HepG2 (cell line): ENCODE measurements around the gene ZBTB22. TPM values are rescaled to one million over a fixed set of nuclear protein-coding genes. Genes with fewer than 3 reads are reported as not detected.

Experiments
- AHR ChIP-seq: IDR thresholded peaks from 2 replicates; pipeline ENCODE4 v1.6.1; 2018; ENCODE audit warnings: missing genetic modification reagents, missing compliant biosample characterization
- ATF4 ChIP-seq, 2 experiments: fragments of 450-650 bp in 1 of 2; sonication (generic) in 1 of 2; formaldehyde crosslinking; IDR thresholded peaks; 2 replicates each; pipeline versions ENCODE4 v1.5.0 to v1.8.0; 2020 to 2022; ENCODE audit warnings: mild to moderate bottlenecking in 1 of 2, missing genetic modification reagents in 1 of 2
- CAMTA2 ChIP-seq: sonication (generic); formaldehyde crosslinking; IDR thresholded peaks from 2 replicates; pipeline ENCODE4 v1.4.0; 2020; ENCODE audit warnings: mild to moderate bottlenecking, missing genetic modification reagents, borderline replicate concordance
- DDIT3 ChIP-seq: sonication (generic); formaldehyde crosslinking; IDR thresholded peaks from 2 replicates; pipeline ENCODE4 v1.4.0; 2020; ENCODE audit warnings: mild to moderate bottlenecking, missing genetic modification reagents
- EHMT2 ChIP-seq: fragments of 200-600 bp; sonication (generic); IDR thresholded peaks from 2 replicates; pipeline ENCODE4 v1.7.0; 2017; ENCODE audit warnings: antibody characterized with exemption, low read depth, low read length, borderline replicate concordance
- ELF4 ChIP-seq: sonication (generic); formaldehyde crosslinking; IDR thresholded peaks from 2 replicates; pipeline ENCODE4 v1.5.0; 2020; ENCODE audit warnings: missing genetic modification reagents, mild to moderate bottlenecking, moderate library complexity, borderline replicate concordance
- FOSL1 ChIP-seq: sonication (generic); formaldehyde crosslinking; IDR thresholded peaks from 2 replicates; pipeline ENCODE4 v1.9.0; 2021; ENCODE audit warnings: missing genetic modification reagents, borderline replicate concordance
- MAFG ChIP-seq: sonication (generic); formaldehyde crosslinking; IDR thresholded peaks from 2 replicates; pipeline ENCODE4 v1.5.1; 2020; ENCODE audit warnings: mild to moderate bottlenecking, missing genetic modification reagents
- MTF1 ChIP-seq: sonication (generic); formaldehyde crosslinking; IDR thresholded peaks from 2 replicates; pipeline ENCODE4 v1.5.0; 2020; ENCODE audit warnings: missing genetic modification reagents
- NCOA1 ChIP-seq: sonication (generic); formaldehyde crosslinking; IDR thresholded peaks from 2 replicates; pipeline ENCODE4 v1.9.0; 2021; ENCODE audit warnings: missing genetic modification reagents
- PRMT3 ChIP-seq: sonication (generic); formaldehyde crosslinking; IDR thresholded peaks from 2 replicates; pipeline ENCODE4 v1.8.1; 2022; ENCODE audit warnings: low read depth, mild to moderate bottlenecking, moderate library complexity, missing genetic modification reagents, borderline replicate concordance
- RFXANK ChIP-seq: IDR thresholded peaks from 2 replicates; pipeline ENCODE4 v1.6.1; 2016
- ZFP36L1 ChIP-seq: sonication (generic); formaldehyde crosslinking; IDR thresholded peaks from 2 replicates; pipeline ENCODE4 v1.8.0; 2022; ENCODE audit warnings: mild to moderate bottlenecking, missing genetic modification reagents, moderate library complexity
- ZNF253 ChIP-seq: sonication (generic); formaldehyde crosslinking; IDR thresholded peaks from 2 replicates; pipeline ENCODE4 v1.8.0; 2022; ENCODE audit warnings: mild to moderate bottlenecking, missing genetic modification reagents, borderline replicate concordance
- ZNF260 ChIP-seq: sonication (generic); formaldehyde crosslinking; IDR thresholded peaks from 2 replicates; pipeline ENCODE4 v1.4.0; 2020; ENCODE audit warnings: missing genetic modification reagents, low read depth, mild to moderate bottlenecking, borderline replicate concordance
- ZNF788 ChIP-seq: sonication (generic); formaldehyde crosslinking; IDR thresholded peaks from 2 replicates; pipeline ENCODE4 v1.5.0; 2020; ENCODE audit warnings: mild to moderate bottlenecking, missing genetic modification reagents, borderline replicate concordance
- polyA plus RNA-seq, 8 experiments: library from polyadenylated mRNA; depleted of rRNA in 3 of 8; stranded (reverse) in 7 of 8; unstranded in 1 of 8; fragments of >200 nt; fragmentation: Illumina TruSeq in 4 of 8; extraction: Trizol in 4 of 8; gene quantifications; 2 replicates each; pipeline versions ENCODE4 v1.2.1 to v1.2.3, GENCODE V29; 2011 to 2016; ENCODE audit warnings: low read depth in 4 of 8, missing spikeins in 1 of 8, mixed read lengths in 1 of 8; ENCODE audit not compliant: insufficient read depth in 1 of 8
- total RNA-seq, 5 experiments: library from RNA; depleted of rRNA; stranded (reverse); fragments of >200 nt; fragmentation: Illumina TruSeq; extraction: Trizol; gene quantifications; 2 replicates each; pipeline ENCODE4 v1.2.3, GENCODE V29; 2016; ENCODE audit warnings: low read depth in 1 of 5
- TF ChIP-seq, protein P1 (sequence below): sonication (generic); formaldehyde crosslinking; IDR thresholded peaks from 2 replicates; pipeline ENCODE4 v1.9.0; 2021; ENCODE audit warnings: missing genetic modification reagents, mild to moderate bottlenecking, borderline replicate concordance
- TF ChIP-seq, protein P2 (sequence below): sonication (generic); formaldehyde crosslinking; IDR thresholded peaks from 2 replicates; pipeline ENCODE4 v1.4.0; 2020; ENCODE audit warnings: mild to moderate bottlenecking, missing genetic modification reagents

Gene ZBTB22
- total and polyA plus RNA-seq, 2 of the 13 experiments (the other 11 are each of a cell fraction or from before 2014, with no cell fraction given), result 8.0 to 10.6 TPM

DNA sequence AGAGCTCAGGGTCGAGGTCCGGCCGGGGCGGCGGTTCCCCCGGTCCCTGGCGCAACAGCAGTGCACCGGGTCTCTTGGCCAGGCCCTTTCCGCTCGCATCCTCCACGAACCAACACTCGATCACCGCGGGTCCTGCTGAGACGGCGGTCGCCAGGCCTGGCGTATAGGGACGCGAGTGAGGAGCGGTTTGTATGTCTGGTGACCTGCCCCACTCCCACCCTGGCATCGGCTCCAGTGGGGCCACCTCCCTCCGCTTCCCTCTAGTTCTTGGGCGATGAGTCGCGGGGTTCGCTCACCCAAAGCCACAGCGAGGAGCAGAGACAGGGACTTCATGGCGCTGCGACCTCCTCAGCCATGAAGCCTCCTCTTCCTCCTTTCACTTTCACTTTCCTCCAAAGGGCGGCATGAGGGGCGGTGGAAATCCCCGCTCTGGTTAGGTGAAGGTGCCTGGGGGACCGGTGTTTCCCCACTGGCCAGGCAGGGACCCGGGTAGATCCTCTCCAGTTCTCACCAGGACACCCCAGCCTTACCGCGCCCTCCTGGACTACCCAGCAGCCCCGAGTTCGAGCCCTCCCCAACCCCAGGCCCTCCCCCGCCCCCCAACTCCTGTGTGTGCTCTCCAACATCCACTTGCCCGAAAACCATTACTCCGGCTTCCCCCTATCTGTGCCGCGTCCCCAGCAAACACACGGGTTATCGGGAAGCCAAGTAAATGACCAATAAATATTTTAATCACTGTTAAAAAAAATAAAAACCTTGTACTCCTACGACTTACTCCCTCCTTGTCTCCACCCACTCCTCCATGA, 3.6 kb downstream of the ZBTB22 start, which contains the start of gene TAPBP (continued):
- TF ChIP-seq, protein P1, sequence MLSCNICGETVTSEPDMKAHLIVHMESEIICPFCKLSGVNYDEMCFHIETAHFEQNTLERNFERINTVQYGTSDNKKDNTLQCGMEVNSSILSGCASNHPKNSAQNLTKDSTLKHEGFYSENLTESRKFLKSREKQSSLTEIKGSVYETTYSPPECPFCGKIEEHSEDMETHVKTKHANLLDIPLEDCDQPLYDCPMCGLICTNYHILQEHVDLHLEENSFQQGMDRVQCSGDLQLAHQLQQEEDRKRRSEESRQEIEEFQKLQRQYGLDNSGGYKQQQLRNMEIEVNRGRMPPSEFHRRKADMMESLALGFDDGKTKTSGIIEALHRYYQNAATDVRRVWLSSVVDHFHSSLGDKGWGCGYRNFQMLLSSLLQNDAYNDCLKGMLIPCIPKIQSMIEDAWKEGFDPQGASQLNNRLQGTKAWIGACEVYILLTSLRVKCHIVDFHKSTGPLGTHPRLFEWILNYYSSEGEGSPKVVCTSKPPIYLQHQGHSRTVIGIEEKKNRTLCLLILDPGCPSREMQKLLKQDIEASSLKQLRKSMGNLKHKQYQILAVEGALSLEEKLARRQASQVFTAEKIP, result no peak
- TF ChIP-seq MTF1 (CRISPR knock-in tag) (no peak), EHMT2 (no peak), ZNF253 (CRISPR knock-in tag) (no peak; the same call in 1 of the 2 replicates), RFXANK (no peak), ATF4 (CRISPR knock-in tag; IDR thresholded peaks at IDR 0.05) (no peak), NCOA1 (CRISPR knock-in tag) (no peak), DDIT3 (CRISPR knock-in tag) (no peak), MAFG (CRISPR knock-in tag) (no peak), AHR (CRISPR knock-in tag) (peak; percentile 75; the same call in 1 of the 2 replicates), ZFP36L1 (no peak), FOSL1 (CRISPR knock-in tag) (no peak), CAMTA2 (peak; percentile 21; the same call in 1 of the 2 replicates), PRMT3 (CRISPR knock-in tag) (no peak), ZNF260 (CRISPR knock-in tag) (no peak), ELF4 (no peak), ZNF788 (0 out of 2 replicates have a peak, but pooled peaks have one; percentile 66)
- TF ChIP-seq, protein P2, sequence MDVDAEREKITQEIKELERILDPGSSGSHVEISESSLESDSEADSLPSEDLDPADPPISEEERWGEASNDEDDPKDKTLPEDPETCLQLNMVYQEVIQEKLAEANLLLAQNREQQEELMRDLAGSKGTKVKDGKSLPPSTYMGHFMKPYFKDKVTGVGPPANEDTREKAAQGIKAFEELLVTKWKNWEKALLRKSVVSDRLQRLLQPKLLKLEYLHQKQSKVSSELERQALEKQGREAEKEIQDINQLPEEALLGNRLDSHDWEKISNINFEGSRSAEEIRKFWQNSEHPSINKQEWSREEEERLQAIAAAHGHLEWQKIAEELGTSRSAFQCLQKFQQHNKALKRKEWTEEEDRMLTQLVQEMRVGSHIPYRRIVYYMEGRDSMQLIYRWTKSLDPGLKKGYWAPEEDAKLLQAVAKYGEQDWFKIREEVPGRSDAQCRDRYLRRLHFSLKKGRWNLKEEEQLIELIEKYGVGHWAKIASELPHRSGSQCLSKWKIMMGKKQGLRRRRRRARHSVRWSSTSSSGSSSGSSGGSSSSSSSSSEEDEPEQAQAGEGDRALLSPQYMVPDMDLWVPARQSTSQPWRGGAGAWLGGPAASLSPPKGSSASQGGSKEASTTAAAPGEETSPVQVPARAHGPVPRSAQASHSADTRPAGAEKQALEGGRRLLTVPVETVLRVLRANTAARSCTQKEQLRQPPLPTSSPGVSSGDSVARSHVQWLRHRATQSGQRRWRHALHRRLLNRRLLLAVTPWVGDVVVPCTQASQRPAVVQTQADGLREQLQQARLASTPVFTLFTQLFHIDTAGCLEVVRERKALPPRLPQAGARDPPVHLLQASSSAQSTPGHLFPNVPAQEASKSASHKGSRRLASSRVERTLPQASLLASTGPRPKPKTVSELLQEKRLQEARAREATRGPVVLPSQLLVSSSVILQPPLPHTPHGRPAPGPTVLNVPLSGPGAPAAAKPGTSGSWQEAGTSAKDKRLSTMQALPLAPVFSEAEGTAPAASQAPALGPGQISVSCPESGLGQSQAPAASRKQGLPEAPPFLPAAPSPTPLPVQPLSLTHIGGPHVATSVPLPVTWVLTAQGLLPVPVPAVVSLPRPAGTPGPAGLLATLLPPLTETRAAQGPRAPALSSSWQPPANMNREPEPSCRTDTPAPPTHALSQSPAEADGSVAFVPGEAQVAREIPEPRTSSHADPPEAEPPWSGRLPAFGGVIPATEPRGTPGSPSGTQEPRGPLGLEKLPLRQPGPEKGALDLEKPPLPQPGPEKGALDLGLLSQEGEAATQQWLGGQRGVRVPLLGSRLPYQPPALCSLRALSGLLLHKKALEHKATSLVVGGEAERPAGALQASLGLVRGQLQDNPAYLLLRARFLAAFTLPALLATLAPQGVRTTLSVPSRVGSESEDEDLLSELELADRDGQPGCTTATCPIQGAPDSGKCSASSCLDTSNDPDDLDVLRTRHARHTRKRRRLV (CRISPR knock-in tag), result no peak; the same call in 1 of the 2 replicates
